GM12875 (cell line): ENCODE data around the gene XPO1.

Experiments
- H3K4me3 ChIP-seq: one replicate; pipeline ENCODE4 v1.5.1; 2011; ENCODE audit warnings: low read depth, low read length, control low read depth
- CTCF ChIP-seq: IDR thresholded peaks from 2 replicates; pipeline ENCODE4 v1.5.1; 2011; ENCODE audit warnings: low read depth, mild to moderate bottlenecking, control low read depth, inconsistent platforms, low read length, moderate library complexity, borderline replicate concordance; ENCODE audit not compliant: insufficient read depth

Gene XPO1

DNA sequence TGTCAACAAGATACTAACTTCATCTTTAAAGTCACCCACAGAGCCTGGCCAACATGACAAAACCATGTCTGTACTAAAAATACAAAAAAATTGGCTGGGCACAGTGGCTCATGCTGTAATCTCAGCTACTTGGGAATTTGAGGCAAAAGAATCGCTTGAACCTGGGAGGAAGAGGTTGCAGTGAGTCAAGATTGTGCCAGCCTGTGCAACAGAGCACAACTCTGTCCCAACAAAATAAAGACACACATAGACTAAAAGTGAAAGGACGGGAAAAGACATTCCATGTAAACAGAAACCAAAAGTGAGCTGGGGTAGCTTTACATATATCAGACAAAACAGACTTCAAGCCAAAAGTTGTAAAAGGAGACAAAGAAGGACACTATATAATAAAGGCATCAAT lies 102.1 kb downstream of the XPO1 start:
- H3K4me3 ChIP-seq, result no peak overlapping the region
- TF ChIP-seq CTCF, result no peak

GRCh38 chr2:61435291-61435690 lies 102.9 kb downstream of the XPO1 start:
- TF ChIP-seq CTCF, result no peak
- no peak overlapping the region for H3K4me3 ChIP-seq

- no peak for TF ChIP-seq CTCF
- no peak overlapping the region for H3K4me3 ChIP-seq
Observed at GRCh38 chr2:61434314-61434713, 103.8 kb downstream of the XPO1 start.

GRCh38 chr2:61433606-61434005 lies 104.5 kb downstream of the XPO1 start:
- H3K4me3 ChIP-seq, result no peak overlapping the region
- TF ChIP-seq CTCF, result peak; percentile 13; the same call in 1 of the 2 replicates

DNA sequence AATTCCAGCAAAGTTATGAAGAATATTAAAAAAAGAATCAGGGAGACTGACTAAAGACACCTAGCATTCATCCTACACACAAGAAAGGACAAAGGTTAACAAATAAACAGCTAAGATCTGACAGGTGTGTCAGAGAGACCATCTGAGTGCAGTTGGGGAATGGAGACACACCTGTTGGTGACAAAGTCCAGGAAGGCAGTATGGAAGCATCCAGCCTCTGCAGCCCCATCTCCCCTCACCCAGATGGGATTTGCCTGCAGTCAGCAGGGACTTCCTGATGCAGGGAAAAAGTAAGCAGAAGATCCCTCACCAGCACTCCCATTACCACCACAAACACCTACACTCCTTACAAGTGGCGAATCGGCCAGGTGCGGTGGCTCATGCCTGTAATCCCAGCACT lies 105.2 kb downstream of the XPO1 start:
- H3K4me3 ChIP-seq, result no peak overlapping the region
- no peak for TF ChIP-seq CTCF

DNA sequence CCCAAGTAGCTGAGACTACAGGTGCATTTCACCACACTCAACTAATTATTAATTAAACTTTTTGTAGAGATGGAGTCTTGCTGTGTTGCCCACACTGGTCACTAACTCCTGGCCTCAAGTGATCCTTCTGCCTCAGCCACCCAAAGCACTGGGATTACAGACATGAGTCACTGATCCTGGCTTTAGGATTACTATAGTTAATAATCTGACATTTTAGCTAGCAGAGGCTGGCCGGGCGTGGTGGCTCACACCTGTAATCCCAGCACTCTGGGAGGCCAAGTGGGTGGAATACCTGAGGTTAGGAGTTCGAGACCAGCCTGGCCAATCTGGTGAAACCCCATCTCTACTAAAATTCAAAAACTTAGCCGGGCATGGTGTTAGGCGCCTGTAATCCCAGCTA lies 106.8 kb downstream of the XPO1 start:
- no peak for TF ChIP-seq CTCF
- H3K4me3 ChIP-seq, result no peak overlapping the region
